HG02571 (cell line): ENCODE measurements around the gene HAUS7.

ENCODE experiments used
- ATAC-seq: cut with Tn5 transposase; IDR thresholded peaks from one replicate; pipeline ENCODE4 v1.9.1; 2021; ENCODE audit warnings: mild to moderate bottlenecking, moderate library complexity; ENCODE audit not compliant: unreplicated experiment

The HAUS7 gene

DNA sequence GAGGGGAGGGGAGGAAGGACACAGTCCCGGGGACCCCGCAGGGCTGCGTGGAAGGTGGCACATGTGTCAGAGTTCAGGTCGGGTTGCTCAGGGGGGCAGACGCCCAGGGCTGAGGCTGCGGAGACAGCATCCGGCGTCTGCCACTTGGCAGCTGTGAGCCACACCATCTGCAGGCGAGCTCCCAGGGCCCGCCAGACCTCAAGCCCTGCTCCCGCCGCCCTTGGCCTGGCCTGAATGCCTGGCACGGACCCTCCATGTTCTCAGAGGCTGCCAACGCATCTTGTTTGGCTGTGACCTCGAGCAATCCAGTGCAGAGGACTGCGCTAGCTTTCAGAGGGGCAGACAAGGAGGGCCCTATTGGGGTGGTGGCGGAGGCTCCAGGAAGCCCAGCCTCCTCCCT lies 29.5 kb upstream of the HAUS7 start:
- ATAC-seq, result no peak

GRCh38 chrX:153499341-153499740 lies 29.0 kb upstream of the HAUS7 start:
- ATAC-seq, result no peak

GRCh38 chrX:153498453-153498852 lies 28.1 kb upstream of the HAUS7 start:
- ATAC-seq, result no peak

DNA sequence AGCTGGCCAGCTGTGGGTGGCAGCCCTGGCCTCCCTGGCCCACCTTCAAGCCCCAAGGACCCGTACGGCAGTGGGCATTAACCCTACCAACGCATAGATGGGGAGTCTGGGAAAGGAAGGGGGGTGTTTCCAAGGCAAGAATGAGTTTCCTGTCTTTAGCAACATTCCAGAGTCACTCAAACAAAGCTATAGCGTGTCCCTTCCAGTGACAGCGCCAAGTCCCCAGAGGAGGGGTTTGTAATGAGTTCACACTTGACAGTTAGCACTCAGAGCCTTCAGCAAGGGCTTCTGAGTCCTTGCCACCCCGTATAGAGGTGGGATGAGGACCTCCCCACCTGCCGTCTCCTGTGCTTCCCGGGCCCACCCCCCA lies 26.2 kb upstream of the HAUS7 start:
- no peak for ATAC-seq

DNA sequence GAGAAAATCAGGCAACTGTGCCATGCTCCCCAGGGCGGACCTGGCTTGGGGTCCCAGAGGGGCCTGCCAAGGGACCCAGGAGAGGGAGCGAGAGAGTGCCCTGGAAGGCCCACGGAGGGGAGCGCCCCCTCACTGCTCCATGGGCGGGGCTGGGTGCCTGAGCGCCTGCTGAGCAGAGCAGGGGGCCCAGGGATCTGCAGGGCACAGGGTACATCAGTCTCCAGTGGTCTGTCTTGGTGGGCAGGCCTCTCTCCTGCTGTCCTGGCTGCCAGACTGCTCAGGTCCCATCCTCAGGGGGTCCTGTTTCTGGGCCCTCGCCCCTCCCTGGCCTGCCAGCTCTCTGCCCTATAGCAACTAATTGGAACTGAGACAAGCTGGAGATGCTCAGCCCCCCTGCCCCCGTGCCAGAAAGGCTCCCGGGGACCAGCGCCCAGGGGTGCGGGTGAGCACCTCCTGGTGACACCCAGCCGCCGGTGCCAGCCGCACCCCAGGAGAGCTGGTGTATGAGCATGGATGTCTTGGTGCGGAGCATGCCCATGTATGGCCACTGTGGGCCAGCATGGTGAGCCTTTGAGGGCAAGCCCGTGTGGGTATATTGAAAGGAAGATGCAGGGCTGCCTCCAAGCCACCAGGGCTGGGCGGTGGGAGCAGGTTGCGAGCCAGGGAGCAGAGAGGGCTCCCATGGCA lies 25.7 kb upstream of the HAUS7 start:
- no peak for ATAC-seq

DNA sequence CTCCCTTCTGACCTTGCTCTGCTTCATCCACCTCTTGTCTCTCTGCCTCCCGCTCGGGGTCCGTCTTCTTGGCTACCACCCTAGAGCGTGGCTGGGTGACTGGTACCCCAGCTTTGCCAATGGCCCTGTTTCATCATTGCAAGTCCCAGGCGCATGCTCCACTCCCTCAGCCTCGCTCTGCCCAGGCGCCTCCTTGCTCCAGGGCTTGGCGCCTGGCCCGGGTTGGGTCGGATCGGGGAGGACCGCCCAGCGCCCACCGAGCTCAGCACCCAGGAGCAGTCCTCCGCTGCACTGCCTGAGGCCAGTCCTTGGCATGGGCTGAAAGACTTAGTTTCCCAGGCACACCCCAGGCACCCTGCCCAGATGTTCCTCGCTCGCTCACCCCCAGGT lies 25.0 kb upstream of the HAUS7 start:
- no peak for ATAC-seq

- ATAC-seq, result no peak
These were observed 24.4 kb upstream of the HAUS7 start, which contains the start of gene BGN for GRCh38 chrX:153494541-153495361. BGN (plus strand) TSS chrX:153494980; CDS start chrX:153504632, 9,652 bp downstream.

GRCh38 chrX:153494061-153494460 lies 23.7 kb upstream of the HAUS7 start:
- ATAC-seq, result no peak

GRCh38 chrX:153493085-153493484 lies 22.7 kb upstream of the HAUS7 start:
- no peak for ATAC-seq

DNA sequence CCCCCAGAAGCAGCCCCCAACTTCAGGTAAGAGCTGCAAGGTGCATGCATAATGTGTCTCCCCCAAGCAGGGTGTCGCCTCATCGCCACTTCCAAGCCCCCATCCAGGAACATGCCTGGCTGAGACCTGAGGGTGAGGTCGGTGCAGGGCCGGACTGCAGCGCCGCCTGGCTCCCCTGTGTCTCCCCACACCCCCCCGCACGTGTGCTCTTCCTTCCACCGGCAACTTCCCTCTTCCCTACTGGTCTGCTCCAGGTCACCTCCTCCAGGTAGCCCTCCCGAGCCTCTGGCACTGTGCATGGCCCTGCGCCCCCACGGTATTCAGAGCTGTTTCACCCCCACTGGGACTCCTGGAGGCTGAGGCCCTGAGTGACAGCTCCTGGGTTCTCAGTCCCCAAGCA lies 22.2 kb upstream of the HAUS7 start:
- ATAC-seq, result no peak

- ATAC-seq, result no peak
These were observed 21.5 kb upstream of the HAUS7 start for GRCh38 chrX:153491918-153492317.

GRCh38 chrX:153491351-153491914 lies 21.1 kb upstream of the HAUS7 start:
- no peak for ATAC-seq

- no peak for ATAC-seq
These were observed 20.0 kb upstream of the HAUS7 start for GRCh38 chrX:153490217-153490930.

GRCh38 chrX:153488231-153488914 lies 18.0 kb upstream of the HAUS7 start:
- no peak for ATAC-seq

DNA sequence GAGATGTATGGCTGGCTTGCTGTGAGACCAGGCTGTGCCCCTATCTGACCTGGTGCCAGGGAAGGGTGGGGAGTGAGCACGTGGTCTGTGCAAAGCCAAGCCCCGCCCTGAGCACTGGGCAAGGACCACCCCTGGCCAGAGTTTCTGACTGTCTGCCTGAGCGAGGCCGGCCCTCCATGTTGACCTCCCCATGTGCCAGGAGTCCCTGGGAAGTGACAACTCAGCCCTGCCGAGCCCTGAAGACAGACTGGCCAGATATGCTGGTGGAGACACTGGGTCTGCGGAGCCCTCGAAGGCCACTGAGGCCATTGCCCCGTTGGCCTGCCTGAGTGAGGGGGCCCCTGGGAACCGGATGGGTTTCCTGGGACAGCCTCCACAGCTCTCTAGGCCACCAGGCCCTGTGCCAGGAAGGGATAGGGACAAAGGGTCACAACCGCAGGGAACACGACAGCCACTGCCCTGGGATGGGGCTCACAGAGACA lies 17.3 kb upstream of the HAUS7 start:
- ATAC-seq, result no peak

DNA sequence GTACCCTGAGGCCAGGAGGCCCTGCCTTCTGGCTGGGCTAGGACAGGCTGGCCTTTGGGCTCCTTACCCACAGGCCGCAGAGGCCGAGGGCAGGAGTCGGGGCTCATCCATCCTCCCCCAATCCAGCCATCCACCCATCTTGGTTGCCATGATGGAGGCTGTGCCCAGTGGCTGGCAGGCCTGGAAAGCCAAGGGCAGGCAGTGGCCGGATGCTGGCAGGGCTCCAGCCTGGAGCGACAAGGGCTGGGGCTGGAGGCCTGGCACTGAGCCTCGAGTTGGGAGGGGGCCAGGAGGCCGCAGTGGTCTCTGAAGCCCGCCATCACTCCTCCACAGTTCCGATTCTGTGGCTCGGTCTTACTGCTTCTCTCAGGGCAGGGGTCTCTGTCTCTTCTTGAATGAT lies 15.8 kb upstream of the HAUS7 start:
- ATAC-seq, result no peak

- ATAC-seq, result no peak
These were observed 15.2 kb upstream of the HAUS7 start for GRCh38 chrX:153485396-153486080.

DNA sequence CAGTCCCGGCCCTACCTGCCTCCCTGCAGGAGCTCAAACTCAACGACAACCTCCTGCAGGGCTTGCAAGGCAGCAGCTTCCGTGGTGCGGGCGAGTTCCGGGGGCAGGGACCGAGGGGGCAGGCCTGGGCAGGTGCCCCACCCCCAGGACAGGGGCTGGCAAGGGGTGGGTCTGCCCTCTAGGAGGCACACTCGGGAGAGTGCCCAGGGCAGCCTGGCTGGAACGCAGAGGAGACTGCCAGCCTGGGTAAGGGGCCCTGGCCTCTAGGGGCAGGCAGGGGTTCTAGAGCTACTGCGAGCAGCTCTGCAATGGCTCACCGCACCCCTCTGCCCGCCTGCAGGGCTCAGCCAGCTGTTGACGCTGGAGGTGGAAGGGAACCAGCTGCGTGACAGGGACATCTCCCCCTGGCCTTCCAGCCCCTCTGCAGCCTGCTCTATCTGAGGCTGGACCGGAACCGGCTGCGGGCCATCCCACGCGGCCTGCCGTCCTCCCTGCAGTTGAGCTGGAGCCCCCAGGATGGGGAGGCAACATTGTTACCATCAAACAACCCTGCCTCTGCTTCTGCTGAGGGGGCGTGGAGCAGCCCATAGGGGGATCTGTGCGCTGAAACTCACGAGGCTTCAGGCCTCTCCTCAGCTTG lies 12.1 kb upstream of the HAUS7 start:
- no peak for ATAC-seq

DNA sequence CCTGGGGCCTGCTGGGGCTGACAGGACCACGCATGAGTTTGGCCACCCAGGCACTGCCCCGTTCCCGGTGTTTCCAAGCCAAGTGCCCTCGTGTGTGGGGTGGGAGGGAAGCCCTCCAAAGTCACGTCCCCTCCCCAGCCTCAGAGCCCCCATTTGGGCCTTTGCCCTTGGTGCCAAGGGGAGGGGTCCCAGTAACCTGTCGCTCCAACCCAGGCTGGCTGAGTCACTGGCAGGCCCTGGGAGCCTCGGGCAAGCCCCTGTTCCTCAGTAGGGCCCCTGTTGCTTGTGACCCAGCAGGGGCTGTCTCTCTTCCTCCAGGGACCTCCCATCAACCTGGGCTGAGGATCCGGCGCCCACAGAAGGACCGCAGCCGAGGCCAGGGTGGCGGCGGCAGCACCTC lies 10.7 kb upstream of the HAUS7 start:
- no peak for ATAC-seq

DNA sequence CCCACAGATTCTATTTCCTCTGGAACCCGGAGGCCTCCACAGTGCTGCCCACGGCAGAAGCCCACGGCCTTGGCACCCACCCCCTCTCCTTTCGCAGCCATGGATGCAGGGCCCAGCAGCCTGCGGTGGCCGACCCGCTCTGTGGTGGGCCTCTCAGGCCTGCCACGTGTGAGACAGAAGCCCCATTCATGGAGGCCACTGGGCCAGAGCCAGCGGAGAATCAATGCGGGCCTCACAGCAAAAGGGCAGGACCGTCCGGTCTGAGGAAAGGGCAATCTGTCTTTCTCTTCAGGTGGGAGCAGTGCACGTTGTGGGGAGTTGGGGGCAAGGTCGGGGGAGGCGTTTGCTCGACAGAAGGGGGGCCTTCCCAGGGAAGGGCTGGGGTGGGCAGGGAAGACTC lies 8.4 kb upstream of the HAUS7 start:
- no peak for ATAC-seq
